NT2/D1 (cell line): ENCODE results near the gene GRIN1.

Experiments used
- DNase-seq: peaks from one replicate; pipeline ENCODE4 v3.0.0-alpha.2; 2011; ENCODE audit warnings: low read depth, low spot score
- H3K27me3 ChIP-seq: 2 replicates; pipeline ENCODE4 v1.6.0; 2011; ENCODE audit warnings: mild to moderate bottlenecking; ENCODE audit not compliant: insufficient read length, insufficient read depth
- H3K36me3 ChIP-seq: 2 replicates; pipeline ENCODE4 v1.6.1; 2011; ENCODE audit warnings: mild to moderate bottlenecking, low read length, mixed read lengths; ENCODE audit not compliant: insufficient read depth, insufficient read length
- H3K4me1 ChIP-seq: 2 replicates; pipeline ENCODE4 v1.5.1; 2011; ENCODE audit not compliant: insufficient read depth, insufficient read length
- H3K4me3 ChIP-seq: 2 replicates; pipeline ENCODE4 v1.5.1; 2011; ENCODE audit warnings: low read depth; ENCODE audit not compliant: insufficient read length
- H3K9ac ChIP-seq: 2 replicates; pipeline ENCODE4 v1.6.0; 2011; ENCODE audit warnings: low read depth; ENCODE audit not compliant: insufficient read length
- H3K9me3 ChIP-seq: 2 replicates; pipeline ENCODE4 v1.5.1; 2011; ENCODE audit warnings: mild to moderate bottlenecking, low read length; ENCODE audit not compliant: insufficient read depth
- SUZ12 ChIP-seq: IDR thresholded peaks from 2 replicates; pipeline ENCODE4 v1.6.1; 2011; ENCODE audit not compliant: insufficient read length, insufficient read depth; ENCODE audit errors: extremely low read depth
- YY1 ChIP-seq: IDR thresholded peaks from 2 replicates; pipeline ENCODE4 v1.6.1; 2011; ENCODE audit not compliant: insufficient read length, insufficient read depth
- ZNF274 ChIP-seq: IDR thresholded peaks from 2 replicates; pipeline ENCODE4 v1.6.1; 2011; ENCODE audit warnings: mild to moderate bottlenecking, low read depth, low read length

Gene GRIN1

GRCh38 chr9:137187386-137187785 lies 48.4 kb downstream of the GRIN1 start:
- peaks cover 84% of the 10 kb centered on the region for H3K36me3 ChIP-seq
- no peaks in the 10 kb centered on the region for H3K9me3 ChIP-seq
- peak overlapping the region; percentile 98 for H3K9ac ChIP-seq
- DNase-seq: no peak
- peak overlapping the region; percentile 95 for H3K4me3 ChIP-seq
- peaks cover 20% of the 10 kb centered on the region for H3K4me1 ChIP-seq
- TF ChIP-seq ZNF274: no peak
- no peak for TF ChIP-seq YY1
- no peak for TF ChIP-seq SUZ12
- no peaks in the 10 kb centered on the region for H3K27me3 ChIP-seq

GRCh38 chr9:137188086-137188489 lies 49.1 kb downstream of the GRIN1 start:
- Histone ChIP-seq H3K36me3 (peaks cover 84% of the 10 kb centered on the region), H3K27me3 (no peaks in the 10 kb centered on the region), H3K9ac (peak overlapping the region; percentile 98), H3K9me3 (no peaks in the 10 kb centered on the region), H3K4me1 (peaks cover 23% of the 10 kb centered on the region), H3K4me3 (peak overlapping the region; percentile 95)
- DNase-seq: no peak
- TF ChIP-seq YY1: no peak
- TF ChIP-seq ZNF274: no peak
- TF ChIP-seq SUZ12: no peak

GRCh38 chr9:137188490-137189296 lies 49.7 kb downstream of the GRIN1 start, which contains the start of the genes ANAPC2 and SSNA1:
Gene ANAPC2 (minus strand): TSS chr9:137188560. CDS start chr9:137188532, 28 bp downstream.
Gene SSNA1 (plus strand): TSS chr9:137188676. CDS start chr9:137188727, 51 bp downstream.
- no peaks in the 10 kb centered on the region for H3K9me3 ChIP-seq
- TF ChIP-seq YY1: peak; percentile 59
- no peak for TF ChIP-seq SUZ12
- peak within 1 kb of the TSS; percentile 95 for H3K4me3 ChIP-seq
- DNase-seq: peak; percentile 96
- H3K9ac ChIP-seq: peak within 1 kb of the TSS; percentile 98
- no peaks in the 10 kb centered on the region for H3K27me3 ChIP-seq
- peaks cover 83% of the 10 kb centered on the region for H3K36me3 ChIP-seq
- H3K4me1 ChIP-seq: peaks cover 26% of the 10 kb centered on the region

GRCh38 chr9:137189297-137190295 lies 50.6 kb downstream of the GRIN1 start:
- TF ChIP-seq YY1 (no peak), ZNF274 (no peak), SUZ12 (no peak)
- H3K9ac ChIP-seq: peak overlapping the region; percentile 98
- H3K4me1 ChIP-seq: peaks cover 33% of the 10 kb centered on the region
- H3K36me3 ChIP-seq: peaks cover 75% of the 10 kb centered on the region
- DNase-seq: no peak
- H3K4me3 ChIP-seq: peak overlapping the region; percentile 95
- no peaks in the 10 kb centered on the region for H3K27me3 ChIP-seq
- no peaks in the 10 kb centered on the region for H3K9me3 ChIP-seq

- Histone ChIP-seq H3K27me3 (no peaks in the 10 kb centered on the region), H3K36me3 (peaks cover 73% of the 10 kb centered on the region), H3K9ac (peak overlapping the region; percentile 98), H3K9me3 (no peaks in the 10 kb centered on the region), H3K4me1 (peaks cover 40% of the 10 kb centered on the region), H3K4me3 (no peak overlapping the region)
- TF ChIP-seq YY1 (no peak), ZNF274 (no peak), SUZ12 (no peak)
- DNase-seq: no peak
These were observed 51.4 kb downstream of the GRIN1 start for GRCh38 chr9:137190315-137190856.

- H3K27me3 ChIP-seq: no peaks in the 10 kb centered on the region
- DNase-seq: no peak
- H3K9me3 ChIP-seq: no peaks in the 10 kb centered on the region
- H3K4me3 ChIP-seq: no peak overlapping the region
- peaks cover 42% of the 10 kb centered on the region for H3K4me1 ChIP-seq
- H3K9ac ChIP-seq: no peak overlapping the region
- TF ChIP-seq ZNF274 (no peak), YY1 (no peak), SUZ12 (no peak)
- peaks cover 71% of the 10 kb centered on the region for H3K36me3 ChIP-seq
These were observed 52.3 kb downstream of the GRIN1 start for GRCh38 chr9:137191245-137191644.
